Glutamatergic neuron (in vitro differentiated cells): ENCODE results near the gene LMOD1. TPM values are rescaled to one million over a fixed set of nuclear protein-coding genes. Genes with fewer than 3 reads are reported as not detected.

Source experiments
- DNase-seq: peaks from one replicate; pipeline ENCODE4 v3.0.0; 2022
- H3K27ac Mint-ChIP-seq: one replicate; pipeline ENCODE4 v1.8.0; 2020; ENCODE audit warnings: mild to moderate bottlenecking, mixed read lengths, inconsistent platforms; ENCODE audit not compliant: unreplicated experiment
- H3K27me3 Mint-ChIP-seq: one replicate; pipeline ENCODE4 v1.8.0; 2020; ENCODE audit warnings: mild to moderate bottlenecking, moderate library complexity, mixed read lengths, inconsistent platforms; ENCODE audit not compliant: unreplicated experiment
- H3K36me3 Mint-ChIP-seq: one replicate; pipeline ENCODE4 v1.8.0; 2020; ENCODE audit warnings: mild to moderate bottlenecking, mixed read lengths, inconsistent platforms; ENCODE audit not compliant: unreplicated experiment
- H3K4me1 Mint-ChIP-seq: one replicate; pipeline ENCODE4 v1.8.0; 2020; ENCODE audit warnings: mild to moderate bottlenecking, low read depth, mixed read lengths, inconsistent platforms; ENCODE audit not compliant: unreplicated experiment
- H3K4me3 Mint-ChIP-seq: one replicate; pipeline ENCODE4 v1.8.0; 2020; ENCODE audit warnings: mild to moderate bottlenecking, mixed read lengths, inconsistent platforms; ENCODE audit not compliant: unreplicated experiment
- H3K9me3 Mint-ChIP-seq: one replicate; pipeline ENCODE4 v1.8.0; 2020; ENCODE audit warnings: mild to moderate bottlenecking, moderate library complexity, mixed read lengths, inconsistent platforms; ENCODE audit not compliant: unreplicated experiment
- CTCF ChIP-seq: fragments of 200-600 bp; sonication (generic); IDR thresholded peaks from one replicate; pipeline ENCODE4 v1.5.0; 2021; ENCODE audit not compliant: partially characterized antibody, unreplicated experiment
- total RNA-seq: library from RNA; stranded (reverse); fragmentation: NEBNext Ultra II Directional; extraction: Animal tissue kit (Norgen Biotek cat#: 25700); gene quantifications from one replicate; pipeline ENCODE4 v1.2.1, GENCODE V29; 2021; ENCODE audit not compliant: unreplicated experiment

The LMOD1 gene
- total RNA-seq, 1 donor from 2014 or later: 0.20 TPM

DNA sequence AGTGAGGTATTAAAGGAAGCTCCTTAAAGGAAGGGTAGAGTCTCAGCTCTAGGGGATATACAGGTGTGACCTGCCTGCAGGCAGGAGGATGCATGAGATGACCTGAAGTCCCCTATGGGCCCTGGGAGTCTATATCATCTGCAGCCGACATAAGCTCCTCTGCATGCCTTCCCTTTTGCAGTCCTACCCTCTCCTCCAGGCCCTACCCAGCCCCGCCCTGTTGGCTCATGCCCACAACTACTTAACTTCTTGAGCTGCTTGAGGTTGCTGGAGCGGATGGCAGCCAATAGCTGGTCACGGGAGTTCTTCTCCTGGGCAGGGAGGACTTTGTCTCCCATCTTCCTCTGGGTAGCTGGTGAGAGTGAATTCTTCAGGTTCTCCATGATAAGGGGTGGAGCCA, 47.4 kb downstream of the LMOD1 start:
- H3K27me3 Mint-ChIP-seq: peaks cover 8% of the 10 kb centered on the region
- peaks cover 7% of the 10 kb centered on the region for H3K9me3 Mint-ChIP-seq

GRCh38 chr1:201898240-201898894, 48.0 kb downstream of the LMOD1 start:
- no peaks in the 10 kb centered on the region for H3K36me3 Mint-ChIP-seq
- peaks cover 5% of the 10 kb centered on the region for H3K9me3 Mint-ChIP-seq
- H3K4me1 Mint-ChIP-seq: peaks cover 3% of the 10 kb centered on the region
- H3K27me3 Mint-ChIP-seq: peaks cover 9% of the 10 kb centered on the region
- TF ChIP-seq CTCF: no peak
- no peak overlapping the region for H3K4me3 Mint-ChIP-seq
- H3K27ac Mint-ChIP-seq: no peak overlapping the region
- no peak for DNase-seq

More for the DNA sequence above, 47.4 kb downstream of the LMOD1 start:
- no peak for TF ChIP-seq CTCF
- Mint-ChIP-seq H3K4me1 (peaks cover 3% of the 10 kb centered on the region), H3K36me3 (no peaks in the 10 kb centered on the region), H3K27ac (no peak overlapping the region), H3K4me3 (no peak overlapping the region)
- DNase-seq: no peak

- TF ChIP-seq CTCF: no peak
- H3K36me3 Mint-ChIP-seq: no peaks in the 10 kb centered on the region
- H3K4me1 Mint-ChIP-seq: no peaks in the 10 kb centered on the region
- peaks cover 5% of the 10 kb centered on the region for H3K9me3 Mint-ChIP-seq
- H3K27me3 Mint-ChIP-seq: peaks cover 9% of the 10 kb centered on the region
- no peak overlapping the region for H3K4me3 Mint-ChIP-seq
- H3K27ac Mint-ChIP-seq: no peak overlapping the region
- DNase-seq: no peak
Measured at GRCh38 chr1:201896951-201897391, 49.4 kb downstream of the LMOD1 start.

DNA sequence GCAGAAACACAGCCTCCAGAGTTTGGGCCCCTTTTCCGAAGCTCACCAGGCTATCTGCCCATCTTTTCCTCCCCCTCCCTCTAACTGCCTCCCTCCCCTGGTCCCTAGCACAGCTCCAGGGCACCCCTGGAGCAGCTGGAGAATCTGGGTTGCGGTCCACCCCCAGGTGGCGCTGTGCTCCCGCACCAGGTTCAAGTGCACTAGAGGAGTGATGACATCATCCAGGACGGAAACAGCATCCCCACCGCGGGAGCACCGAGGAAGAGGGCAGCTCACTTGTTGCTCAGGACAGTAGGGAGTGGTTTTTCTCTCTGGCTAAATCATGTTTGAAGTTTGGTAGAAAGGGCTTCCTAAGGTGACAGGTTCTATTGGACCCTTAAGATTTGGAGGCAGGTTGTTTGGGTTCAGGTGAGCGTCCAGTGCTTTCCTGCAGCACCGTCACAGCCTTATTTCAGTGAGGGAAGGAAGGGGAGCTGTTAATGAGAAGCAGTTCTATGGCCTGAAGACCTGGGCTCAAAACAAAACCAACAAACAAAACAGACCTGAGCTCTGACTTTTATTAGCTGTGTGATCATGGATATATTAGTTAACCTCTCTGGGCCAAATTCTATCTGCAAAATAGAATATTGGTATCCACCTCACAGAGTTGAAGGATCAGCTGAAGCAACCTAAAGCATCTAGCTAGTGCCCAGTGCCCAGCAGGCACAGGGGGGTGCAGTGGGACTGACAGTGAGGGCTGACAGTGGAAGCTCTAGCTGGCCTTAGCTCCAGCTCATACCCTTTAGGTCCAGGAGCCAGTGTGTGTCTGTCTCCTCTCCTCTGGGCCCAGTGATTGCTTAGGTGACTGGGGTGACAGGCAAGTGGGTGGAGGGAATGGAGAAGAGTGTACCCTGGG, 50.2 kb downstream of the LMOD1 start:
- no peaks in the 10 kb centered on the region for H3K36me3 Mint-ChIP-seq
- DNase-seq: peak; percentile 91
- peak; percentile 92 for TF ChIP-seq CTCF
- H3K4me3 Mint-ChIP-seq: no peak overlapping the region
- no peaks in the 10 kb centered on the region for H3K4me1 Mint-ChIP-seq
- H3K27ac Mint-ChIP-seq: no peak overlapping the region
- peaks cover 5% of the 10 kb centered on the region for H3K9me3 Mint-ChIP-seq
- H3K27me3 Mint-ChIP-seq: peaks cover 12% of the 10 kb centered on the region
